Stimulated activated CD8-positive, alpha-beta memory T cell treated with anti-CD3 and anti-CD28 coated beads, Interleukin-7, amount 100 ng/mL, for 24 hours (primary cell): ENCODE data around the gene UNG.

Experiments
- DNase-seq: peaks from one replicate; pipeline ENCODE4 v3.0.0-alpha.2; 2020; ENCODE audit warnings: low read depth

The UNG gene

GRCh38 chr12:109156036-109156435, 58.6 kb downstream of the UNG start:
- DNase-seq = no peak

- no peak for DNase-seq
These were observed 59.2 kb downstream of the UNG start for GRCh38 chr12:109156586-109156985.

GRCh38 chr12:109157986-109158385, 60.6 kb downstream of the UNG start:
- DNase-seq = no peak

DNA sequence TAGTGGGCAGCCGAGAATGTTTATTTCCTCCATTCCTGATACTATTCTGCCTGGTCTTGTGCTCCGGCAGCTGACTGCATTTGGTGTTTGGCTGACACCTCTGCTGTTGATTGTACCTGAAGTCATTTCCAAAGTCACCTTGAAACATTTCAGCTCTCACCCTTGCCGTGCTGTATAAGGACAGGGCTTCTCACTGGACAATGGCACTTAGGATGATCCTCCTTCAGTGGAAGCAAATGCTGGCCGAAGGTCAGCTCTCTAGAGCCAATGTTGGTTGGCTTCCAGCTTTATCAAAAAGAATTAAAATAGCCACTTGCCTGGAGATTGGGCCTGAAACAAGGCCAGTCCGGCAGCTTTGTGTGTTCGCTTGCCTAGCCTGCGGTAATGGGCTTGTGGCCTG, 63.0 kb downstream of the UNG start:
- DNase-seq = no peak
